ENCODE results near the gene TLE4.

- TF ChIP-seq CTCF (conservative IDR thresholded peaks at IDR 0.05 in 1 of 2, IDR thresholded peaks at IDR 0.05 in 1 of 2; ENCODE audit: extremely low read depth in 1 of 2, insufficient read depth in 1 of 2, low read depth in 1 of 2, low read length in 2 of 2) (no peak), EZH2 (IDR thresholded peaks at IDR 0.05; ENCODE audit: borderline replicate concordance, low read length) (no peak)
Observed at GRCh38 chr9:79693750-79694149, 122.0 kb downstream of the TLE4 start.
